ENCODE results near the gene TTYH3.

The TTYH3 gene

DNA sequence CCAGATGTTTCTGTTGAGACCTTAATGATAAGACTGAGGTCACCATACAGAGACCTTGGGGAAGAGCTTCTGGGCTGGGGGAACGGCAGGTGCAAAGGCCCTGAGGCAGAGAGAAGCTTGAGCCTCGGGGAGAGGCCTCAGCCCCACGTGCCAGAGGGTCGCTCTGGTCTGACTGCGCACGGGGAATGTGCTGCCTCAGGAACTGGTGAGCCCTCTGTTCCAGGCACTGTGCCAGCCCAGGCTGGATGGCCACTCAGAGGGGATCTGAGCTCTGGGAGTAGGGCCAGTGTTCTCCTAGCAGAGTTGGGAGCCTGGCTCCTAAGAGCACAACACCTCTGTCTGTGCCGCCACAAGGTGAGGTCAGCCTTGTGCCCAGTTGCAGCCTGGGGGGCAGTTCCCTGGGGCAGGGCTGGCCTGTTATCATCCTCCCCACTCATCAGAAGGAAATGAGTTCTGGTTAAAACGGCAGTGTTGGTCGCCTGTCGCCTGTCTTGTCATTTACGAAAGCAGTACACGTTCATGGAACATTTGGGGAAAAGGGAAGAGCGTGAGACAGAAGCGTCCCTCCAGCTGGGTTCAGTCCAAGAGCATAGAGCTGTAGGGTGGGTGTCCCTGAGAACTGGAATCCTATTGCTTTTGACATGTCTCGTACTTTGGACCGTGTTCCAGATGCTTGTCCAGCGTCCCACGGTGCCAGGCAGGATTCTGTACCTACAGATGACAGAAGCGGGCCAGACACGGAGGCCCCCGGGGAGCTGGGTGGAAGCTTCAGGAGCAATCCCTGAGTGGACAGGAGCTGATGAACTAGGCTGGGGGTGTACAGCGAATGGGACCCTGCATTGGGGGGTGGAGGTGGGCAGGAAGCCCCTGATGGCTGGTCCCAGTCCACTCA, 4.3 kb downstream of the TTYH3 start:
- no peak for DNase-seq (ENCODE audit: low read depth)

DNA sequence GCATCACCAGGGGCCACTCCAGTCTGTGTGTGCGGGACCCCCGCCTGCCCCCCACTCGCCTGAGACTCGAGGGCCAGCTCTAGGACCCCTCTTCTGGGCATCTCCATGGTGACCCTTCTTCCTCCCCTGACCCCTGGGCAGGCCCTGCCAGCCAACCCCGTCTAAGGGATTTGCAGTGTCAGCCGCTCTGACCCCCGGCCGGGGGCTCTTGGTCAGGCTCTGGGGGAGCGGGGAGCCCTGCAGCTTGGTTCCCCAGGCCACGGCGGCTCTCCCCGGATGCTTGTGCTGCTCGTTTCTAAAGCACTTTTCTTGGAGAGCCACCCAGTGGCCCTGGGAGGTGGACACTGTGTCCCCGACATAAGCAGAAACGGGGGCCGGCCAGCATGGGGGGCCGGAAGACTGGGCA, 5.3 kb downstream of the TTYH3 start:
- DNase-seq (ENCODE audit: low read depth): no peak

DNA sequence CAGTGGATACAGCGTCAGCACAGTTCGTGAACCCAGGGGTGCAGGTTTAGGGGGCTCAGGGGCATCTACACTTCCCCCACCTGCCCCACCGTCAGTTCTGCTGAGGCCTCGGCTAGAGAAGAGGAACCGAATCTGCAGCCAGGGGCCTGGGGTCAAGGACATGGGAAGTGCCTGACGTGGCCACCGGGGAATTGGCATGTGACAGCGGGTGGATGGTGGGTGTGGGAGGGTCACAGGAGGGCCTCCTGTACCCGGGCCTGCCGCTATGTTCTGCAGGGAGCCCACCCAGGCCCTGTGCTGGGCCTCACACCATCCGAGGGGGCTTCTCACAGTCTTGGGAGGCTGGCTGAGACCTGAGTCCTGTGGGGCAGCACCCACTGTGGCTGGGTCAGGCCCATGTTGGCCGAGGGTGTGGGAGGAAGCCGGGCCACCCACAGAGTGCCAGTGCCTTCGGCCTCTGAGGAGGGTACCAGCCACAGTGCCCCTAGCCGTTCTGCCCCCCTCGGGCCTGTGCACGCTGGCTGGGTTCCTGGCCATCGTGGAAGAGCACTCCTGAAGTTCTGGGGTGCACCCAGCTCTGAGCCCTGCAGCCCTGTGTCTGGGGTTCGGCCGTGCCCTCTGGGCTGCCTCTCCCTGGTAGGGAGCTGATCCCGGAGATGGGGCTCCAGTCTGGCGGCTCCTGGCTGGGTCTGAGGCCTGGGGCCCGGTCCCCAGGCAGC, 5.9 kb downstream of the TTYH3 start:
- no peak for DNase-seq (ENCODE audit: low read depth)

DNA sequence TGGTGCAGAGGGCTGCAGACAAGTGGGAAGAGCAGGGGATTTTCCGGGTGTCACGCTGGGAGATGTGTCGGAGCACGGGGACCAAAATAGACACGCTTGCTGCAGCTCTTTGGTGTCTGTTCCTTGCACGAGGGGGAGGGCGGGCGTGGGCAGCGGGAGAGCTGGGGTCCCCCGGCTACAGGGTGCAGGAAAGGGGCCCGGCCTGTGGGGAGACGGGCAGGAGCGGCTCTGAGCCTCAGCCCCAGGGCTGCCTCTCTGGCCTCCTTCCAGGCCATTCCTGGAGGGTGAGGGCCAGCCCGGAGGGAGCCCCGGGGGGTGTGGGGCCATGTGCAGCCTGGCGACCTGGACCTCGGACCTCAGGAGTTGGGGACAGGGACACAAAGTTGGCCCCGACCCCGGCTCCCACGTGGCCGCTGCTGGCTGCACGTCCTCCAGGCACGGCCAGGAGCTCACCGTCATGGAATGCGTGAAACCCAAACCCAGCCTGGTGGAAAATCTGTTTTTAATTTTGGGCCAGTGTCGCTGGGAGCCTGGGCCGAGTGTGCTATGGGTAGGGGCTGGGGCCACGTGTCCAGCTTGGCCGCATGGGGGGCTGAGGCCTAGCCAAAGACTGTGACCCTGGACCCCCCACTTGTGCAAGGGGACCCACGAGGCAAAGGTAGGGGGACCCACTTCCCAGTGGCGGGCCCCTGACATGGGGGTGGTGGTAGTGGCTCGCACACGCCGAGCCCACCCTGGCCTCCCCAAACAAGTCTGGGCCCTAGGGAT, 6.6 kb downstream of the TTYH3 start:
- DNase-seq (ENCODE audit: low read depth): no peak

DNA sequence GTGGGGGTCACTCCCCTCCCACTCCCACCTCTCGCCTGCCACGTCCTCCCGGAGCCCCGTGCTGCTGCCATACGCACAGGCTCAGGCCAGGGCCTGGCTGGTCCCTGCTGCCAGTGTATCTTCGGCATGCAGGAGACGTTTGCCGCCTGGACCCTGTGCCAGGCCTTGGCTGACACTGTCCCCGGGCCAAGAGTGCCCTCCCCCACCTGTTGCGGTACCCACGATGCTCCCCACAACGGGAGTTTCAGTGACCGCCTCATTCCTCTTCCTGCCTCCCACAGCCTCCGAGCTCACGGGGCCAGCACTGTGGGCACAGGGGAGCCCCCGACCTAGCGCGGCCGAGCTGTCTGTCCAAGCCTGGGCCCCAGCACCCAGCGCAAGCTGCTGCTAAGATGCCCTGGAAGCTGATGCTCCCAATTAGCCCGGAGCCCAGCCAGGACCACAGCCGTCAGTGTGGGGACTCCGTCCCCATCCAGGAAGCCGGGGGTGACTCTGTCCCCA, 7.4 kb downstream of the TTYH3 start:
- no peak for DNase-seq (ENCODE audit: low read depth)

DNA sequence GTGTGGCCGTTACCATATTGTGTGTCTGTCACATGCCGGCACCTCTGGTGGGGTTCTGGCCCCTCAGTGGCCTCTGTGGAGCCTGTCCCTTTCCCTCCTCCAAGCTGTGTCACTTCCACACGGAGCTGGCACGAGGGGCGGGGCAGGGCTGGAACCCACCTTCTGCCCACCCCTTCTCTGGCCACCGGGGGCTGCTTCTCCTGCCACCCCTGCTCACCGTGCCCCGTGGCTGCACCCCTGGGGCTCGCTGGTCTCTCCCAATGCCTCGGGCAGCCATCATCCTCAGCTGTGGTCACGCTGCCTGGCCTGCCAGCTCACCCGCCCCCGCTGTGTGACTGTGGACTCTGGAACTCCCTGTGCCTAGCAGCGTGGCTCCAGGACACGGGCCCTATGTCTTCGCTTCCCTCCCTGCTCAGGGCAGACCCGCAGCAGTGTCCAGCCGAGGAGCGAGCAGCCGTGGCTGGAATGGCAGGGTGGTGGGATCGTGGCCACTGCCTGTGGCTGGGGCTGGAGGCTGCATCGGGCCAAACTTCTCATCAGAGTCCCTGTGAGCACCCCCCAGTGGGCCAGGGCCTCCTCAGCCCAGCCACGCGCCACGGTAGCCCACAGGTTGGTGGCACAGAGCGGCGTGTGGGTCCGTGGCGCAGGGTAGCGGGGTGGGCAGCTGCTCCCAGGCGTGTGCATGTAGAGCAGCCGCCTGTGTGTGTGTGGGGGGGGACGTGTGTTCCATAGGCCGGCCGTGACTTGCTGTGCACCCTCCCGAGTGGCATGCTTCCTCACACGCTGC, 8.1 kb downstream of the TTYH3 start:
- DNase-seq (ENCODE audit: low read depth): no peak

DNA sequence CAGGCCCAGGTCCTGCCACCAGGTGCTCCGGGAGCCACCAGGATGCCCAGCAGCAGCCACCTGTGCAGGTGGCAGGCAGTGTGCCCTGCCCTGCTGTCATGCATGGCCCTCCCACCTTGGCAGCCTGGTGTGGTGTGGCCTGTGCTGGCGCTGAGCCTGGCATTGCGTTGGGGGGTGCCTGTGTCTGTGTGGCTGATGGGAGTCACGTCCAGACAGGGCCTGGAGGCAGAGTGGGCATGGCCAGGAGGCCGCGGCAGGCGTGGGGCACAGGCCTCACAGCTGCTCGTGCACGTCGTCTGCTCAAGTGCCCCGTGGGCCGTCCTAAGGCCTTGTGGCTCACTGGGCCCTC, 8.7 kb downstream of the TTYH3 start:
- no peak for DNase-seq (ENCODE audit: low read depth)

DNA sequence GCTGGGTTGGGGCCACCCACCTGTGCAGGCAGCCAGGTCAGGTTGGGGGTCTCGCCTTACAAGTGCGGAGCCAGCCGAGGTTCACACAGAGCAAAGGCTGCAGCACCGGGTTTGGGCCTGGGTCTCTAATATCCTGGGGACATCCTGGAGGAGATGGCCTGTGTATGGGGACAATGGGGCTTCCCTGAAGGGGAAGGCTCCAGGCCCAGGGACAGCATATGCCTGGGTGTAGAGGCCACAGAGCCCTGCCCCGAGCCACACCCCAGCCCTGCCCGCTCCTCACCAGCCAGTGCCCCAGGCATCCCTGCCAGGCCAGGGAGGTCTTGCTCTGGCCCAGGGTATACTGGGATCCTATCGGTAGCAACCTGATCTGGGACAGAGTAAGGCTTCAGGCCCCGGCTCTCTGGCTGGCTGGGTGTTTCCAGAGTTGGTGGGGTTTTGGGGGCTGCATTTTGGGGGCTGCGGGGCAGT, 9.1 kb downstream of the TTYH3 start:
- DNase-seq (ENCODE audit: low read depth): no peak

DNA sequence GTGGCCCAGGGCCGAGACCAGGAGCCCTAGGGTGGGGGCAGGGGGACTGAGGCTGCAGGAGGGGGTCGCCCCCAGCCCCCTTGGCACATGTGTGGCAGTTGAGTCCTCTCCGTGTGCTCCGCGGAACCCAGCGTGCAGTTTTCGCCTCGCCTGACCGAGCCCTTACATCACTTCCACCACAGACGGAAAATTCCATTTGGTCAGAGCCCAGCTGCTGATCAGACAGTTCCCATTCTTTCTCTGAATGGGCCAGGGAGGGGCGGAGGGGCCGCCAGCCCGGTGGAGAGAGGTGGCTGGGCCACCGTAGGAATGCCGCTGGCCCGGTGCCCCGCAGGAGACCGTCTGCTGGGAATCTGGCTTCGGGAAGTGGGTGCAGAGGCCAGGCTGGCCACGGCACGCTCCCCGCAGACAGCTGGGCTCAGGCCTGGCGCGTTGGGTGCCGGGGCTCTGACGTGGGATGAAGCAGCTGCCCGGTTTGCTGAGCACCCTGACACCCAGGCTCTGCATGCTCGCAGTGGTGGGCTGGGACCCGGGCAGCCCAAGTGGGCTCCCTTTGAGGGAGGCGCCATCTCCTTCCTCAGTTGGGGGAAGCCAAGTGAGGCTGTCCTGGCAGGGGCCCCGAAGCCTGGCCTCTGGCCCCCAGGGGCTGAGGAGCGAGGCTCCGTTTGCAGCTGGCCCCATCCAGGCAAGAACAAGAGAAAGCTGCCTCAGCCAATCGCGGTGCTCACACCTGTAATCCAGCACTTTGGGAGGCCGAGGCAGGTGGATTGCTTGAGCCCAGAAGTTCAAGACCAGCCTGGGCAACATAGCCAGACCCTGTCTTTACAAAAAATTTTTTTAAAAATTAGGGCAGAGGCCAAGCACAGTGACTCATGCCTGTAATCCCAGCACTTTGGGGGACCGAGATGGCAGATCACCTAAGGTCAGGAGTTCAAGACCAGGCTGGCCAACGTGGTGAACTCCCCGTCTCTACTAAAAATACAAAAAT, 9.9 kb downstream of the TTYH3 start:
- DNase-seq (ENCODE audit: low read depth): no peak

DNA sequence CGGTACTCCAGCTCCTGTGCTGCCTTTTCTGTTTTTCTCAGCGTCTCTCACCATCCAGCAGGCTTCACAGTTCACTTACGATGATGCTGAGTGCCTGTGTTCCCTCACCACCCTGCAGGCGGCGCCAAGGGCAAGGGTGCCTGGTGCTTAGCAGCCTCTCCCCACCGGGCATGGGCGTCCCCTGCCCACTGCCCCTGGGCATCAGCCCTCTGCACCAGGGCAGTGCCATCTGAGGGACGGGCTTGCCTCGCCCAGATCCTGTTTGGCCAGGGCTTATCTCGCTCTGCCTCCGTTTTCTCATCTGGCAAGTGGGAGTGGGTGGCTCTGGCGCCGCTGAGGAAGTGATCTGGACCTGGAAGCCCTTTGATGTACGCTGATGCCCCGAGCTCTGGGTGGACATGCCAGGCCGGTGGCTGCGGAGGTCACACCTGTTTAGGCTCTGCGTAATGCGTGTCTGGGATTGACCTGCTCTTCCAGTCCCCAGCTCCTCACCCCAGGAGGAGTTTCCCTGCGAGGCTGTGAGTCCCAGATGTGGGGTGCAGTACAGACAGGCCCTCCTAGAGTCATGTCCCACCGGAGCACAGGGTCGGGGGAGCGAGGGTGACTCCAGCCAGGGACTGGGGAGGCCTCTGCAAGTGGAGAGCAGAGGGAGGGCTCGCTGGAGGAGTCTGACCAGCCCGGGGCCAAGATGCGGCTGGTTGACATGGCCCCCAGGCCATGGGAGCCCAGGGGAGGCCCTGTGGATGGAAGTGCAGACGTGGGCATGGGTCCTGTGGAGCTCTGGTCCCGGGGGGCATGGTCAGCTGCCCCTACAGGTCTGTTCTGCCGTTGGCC, 11.8 kb downstream of the TTYH3 start:
- DNase-seq (ENCODE audit: low read depth): no peak

DNA sequence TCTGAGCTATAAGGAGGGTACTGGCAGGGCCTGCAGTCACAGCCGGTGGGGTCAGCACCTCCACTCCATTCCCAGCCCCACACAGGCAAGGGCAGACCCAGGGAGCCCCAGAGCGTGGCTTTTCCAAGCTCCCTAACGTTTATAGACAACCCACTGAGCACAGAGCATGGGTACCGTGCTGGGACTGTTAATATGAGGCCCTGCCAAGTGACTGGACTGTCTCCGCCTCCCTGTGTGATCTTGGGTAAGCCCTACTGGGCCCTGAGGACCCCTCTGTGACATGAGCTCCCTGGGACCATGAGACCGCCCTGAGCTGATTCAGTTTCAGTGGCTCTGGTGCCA, 12.4 kb downstream of the TTYH3 start:
- no peak for DNase-seq (ENCODE audit: low read depth)

DNA sequence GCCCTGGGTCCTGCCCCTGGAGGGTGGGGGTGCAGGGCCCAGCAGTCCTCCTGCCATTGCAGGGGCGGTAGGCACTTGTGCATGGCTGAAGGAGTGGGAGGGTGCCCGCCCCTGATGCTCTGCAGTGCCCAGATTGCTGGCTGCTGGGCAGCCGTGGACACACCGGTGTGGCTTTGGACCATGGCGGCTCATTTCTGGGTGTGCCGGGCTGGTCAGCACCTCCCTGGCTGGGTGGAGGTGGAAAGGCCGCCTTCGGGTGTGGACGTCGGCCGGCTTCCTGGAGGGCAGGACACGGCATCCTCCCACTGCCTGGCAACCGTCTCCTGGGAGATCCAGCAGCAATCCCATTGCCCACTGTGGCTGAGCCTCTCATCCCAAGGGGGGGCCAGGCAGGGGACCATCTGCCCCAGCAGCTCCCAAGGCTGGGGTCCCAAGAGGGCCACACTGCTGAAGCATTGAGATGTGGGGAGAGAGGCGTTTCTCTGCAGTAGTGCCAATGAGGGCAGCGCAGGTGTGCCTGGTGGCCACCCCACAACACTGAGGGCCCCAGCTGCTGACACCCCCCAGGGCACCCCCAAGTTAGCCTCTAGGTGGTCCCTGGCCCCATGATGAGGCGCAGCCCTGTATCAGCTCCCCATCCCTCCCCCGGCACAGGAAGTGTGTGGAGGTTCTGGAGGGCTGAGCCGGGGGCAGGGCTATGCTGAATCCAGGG, 12.9 kb downstream of the TTYH3 start:
- DNase-seq (ENCODE audit: low read depth): no peak

DNA sequence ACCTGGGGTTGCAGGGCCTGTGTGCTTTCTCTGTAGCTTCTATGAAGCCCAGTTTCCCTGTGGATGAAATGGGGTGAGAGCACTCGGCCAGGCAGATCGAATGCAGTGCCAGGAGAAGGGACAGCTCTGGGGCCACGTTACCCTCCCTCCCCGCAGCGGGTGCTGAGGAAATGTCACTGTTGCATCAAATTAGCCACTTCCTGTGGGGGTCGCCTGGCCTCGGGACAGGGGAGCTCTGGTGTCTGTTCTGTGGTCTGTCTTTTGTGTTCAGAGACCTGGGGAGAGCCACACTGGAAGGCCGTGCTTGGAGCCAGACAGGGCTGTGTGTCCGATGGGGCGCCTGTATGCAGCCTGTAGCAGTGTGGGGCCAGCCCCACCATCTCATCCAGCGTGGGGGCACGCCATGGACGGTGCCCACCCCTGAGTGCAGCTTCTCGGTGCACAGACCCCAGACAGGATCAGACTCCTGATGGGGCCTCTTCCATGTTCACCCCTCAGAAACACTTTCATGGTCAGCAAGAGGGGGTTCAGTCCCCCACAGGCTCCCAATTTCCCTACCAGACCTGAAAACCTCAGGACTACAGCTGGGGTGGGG, 13.6 kb downstream of the TTYH3 start:
- peak; percentile 37 for DNase-seq (ENCODE audit: low read depth)

DNA sequence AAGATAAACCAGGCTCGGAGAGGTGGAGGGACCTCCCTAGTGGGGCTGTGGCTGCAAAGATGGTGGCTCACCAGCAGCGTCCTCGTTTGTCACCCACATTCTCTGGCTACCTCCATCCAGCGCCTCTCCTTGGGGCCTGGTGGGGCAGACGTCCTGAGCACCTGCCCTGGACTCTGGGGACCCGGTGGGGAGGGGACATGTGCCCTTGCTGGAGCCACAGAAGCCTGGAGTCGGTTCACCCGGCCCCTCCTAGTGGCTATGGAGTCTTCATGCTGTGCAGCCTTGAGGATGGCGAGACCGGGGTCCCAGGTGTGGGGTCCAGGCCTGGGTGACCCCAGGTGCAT, 14.5 kb downstream of the TTYH3 start:
- DNase-seq (ENCODE audit: low read depth): no peak

DNA sequence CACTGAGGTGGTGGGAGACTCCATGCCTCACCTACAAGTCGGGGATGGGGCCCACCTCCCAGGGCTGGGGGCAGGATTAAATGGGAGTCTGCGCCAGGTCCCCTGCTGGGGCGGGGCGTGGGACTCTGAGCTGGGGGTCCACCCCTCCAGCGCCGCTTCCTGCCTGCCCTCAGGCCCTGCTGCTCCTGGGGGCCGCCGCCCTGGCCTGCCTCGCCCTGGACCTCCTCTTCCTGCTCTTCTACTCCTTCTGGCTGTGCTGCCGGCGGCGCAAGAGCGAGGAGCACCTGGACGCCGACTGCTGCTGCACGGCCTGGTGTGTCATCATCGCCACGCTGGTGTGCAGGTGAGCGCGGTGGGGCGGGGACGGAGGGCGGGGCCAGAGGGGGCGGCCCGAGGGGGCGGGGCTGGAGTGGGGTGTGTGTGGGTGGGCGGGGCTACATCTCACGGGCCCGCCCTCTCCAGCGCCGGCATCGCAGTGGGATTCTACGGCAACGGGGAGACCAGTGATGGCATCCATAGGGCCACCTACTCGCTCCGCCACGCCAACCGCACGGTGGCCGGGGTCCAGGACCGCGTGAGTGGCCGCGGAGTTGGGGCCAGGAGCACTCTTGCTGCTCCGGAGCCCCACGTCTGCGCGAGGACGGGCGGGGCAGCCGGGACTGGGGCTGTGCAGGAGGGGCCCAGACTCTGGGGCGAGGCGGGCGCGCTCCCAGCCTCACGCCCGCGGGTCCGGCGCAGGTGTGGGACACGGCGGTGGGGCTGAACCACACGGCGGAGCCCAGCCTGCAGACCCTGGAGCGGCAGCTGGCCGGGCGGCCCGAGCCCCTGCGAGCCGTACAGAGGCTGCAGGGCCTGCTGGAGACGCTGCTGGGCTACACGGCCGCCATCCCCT, 15.1 kb downstream of the TTYH3 start:
- DNase-seq (ENCODE audit: low read depth): no peak

DNA sequence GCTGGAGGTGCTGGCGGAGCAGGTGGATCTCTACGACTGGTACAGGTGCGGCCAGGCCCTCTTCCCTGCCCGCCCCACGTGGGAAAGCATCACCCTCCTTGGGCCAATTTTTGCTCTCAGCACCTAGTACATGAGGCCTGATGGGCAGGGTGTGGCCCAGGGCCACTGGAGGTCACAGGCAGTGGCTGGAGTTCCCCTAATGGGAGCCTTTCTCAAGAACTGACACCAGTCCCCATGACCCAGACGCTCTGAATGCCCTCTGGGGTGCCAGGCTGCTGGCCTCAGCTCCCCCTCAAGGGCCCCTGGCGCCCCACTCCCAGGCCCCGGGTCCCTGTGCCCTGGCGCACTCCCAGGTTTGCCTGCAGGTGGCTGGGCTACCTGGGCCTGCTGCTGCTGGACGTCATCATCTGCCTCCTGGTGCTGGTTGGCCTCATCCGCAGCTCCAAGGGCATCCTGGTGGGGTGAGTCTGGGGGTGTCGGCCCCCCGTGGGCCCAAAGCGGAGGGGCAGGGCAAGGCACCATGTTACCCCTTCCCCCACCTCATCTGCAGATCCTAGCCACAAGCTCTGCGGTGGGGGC, 15.9 kb downstream of the TTYH3 start:
- DNase-seq (ENCODE audit: low read depth): no peak

DNA sequence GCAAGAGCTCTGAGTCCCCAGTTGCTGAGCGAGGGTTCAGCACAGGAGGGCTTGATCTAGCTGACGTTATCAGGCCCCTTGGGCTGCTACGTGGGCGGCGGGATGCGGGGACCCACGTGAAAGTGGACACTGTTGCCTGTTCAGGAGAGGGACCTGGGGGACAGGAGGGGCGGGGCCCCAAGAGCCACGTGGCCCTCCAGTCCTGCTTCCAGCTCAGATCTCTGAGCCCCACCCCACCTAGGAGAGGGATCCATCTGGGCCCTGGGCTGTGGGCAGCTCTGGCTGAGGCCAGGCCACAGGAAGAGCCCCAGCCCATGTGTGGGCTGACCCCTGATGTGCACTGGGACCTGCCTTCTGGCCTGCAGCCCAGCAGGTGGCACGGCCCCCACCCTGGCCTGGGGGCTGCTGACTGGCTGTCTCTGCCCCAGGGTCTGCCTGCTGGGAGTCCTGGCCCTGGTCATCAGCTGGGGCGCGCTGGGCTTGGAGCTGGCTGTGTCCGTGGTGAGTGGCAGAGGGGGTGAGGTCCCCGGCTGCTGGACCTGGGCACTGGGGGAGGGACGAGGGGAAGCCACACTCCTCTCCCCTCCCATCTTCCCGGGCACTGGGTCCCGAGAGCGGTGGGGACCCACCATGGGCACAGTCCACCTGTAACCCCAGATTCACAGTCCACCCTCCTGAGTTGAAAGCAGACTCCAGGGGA, 17.5 kb downstream of the TTYH3 start:
- DNase-seq (ENCODE audit: low read depth): no peak

All from stimulated activated CD8-positive, alpha-beta memory T cell treated with anti-CD3 and anti-CD28 coated beads, Interleukin-4, amount 100 ng/mL, for 24 hours (primary cell).